HepG2 (cell line): ENCODE data around the gene ATP1A1. TPM values are rescaled to one million over a fixed set of nuclear protein-coding genes. Genes with fewer than 3 reads are reported as not detected.

Experiments
- GATA4 ChIP-seq: sonication (generic); IDR thresholded peaks from 2 replicates; pipeline ENCODE4 v1.6.1; 2016; ENCODE audit warnings: antibody characterized with exemption, low read depth, borderline replicate concordance
- ISL2 ChIP-seq: sonication (generic); formaldehyde crosslinking; IDR thresholded peaks from 2 replicates; pipeline ENCODE4 v1.5.0; 2020; ENCODE audit warnings: missing genetic modification reagents
- MAF1 ChIP-seq: sonication (generic); formaldehyde crosslinking; IDR thresholded peaks from 2 replicates; pipeline ENCODE4 v1.5.0; 2020; ENCODE audit warnings: missing genetic modification reagents, borderline replicate concordance
- MAFF ChIP-seq: IDR thresholded peaks from 2 replicates; pipeline ENCODE4 v1.6.1; 2011; ENCODE audit warnings: low read depth, low read length, improper control_type of control experiment
- MIER2 ChIP-seq: IDR thresholded peaks from 2 replicates; pipeline ENCODE4 v1.6.1; 2016; ENCODE audit warnings: missing biosample characterization, missing genetic modification reagents
- MYPOP ChIP-seq: sonication (generic); formaldehyde crosslinking; IDR thresholded peaks from 2 replicates; pipeline ENCODE4 v1.8.1; 2023; ENCODE audit warnings: mild to moderate bottlenecking, moderate library complexity, missing genetic modification reagents
- NONO ChIP-seq, 2 experiments: fragments of 450-650 bp in 1 of 2; sonication (generic) in 1 of 2; formaldehyde crosslinking in 1 of 2; IDR thresholded peaks in 1 of 2; conservative IDR thresholded peaks in 1 of 2; 2 replicates each; pipeline versions ENCODE4 v1.6.1 to v1.8.0; 2017 to 2022; ENCODE audit warnings: mild to moderate bottlenecking in 1 of 2, missing genetic modification reagents in 1 of 2, moderate library complexity in 1 of 2
- PREB ChIP-seq: sonication (generic); formaldehyde crosslinking; IDR thresholded peaks from 2 replicates; pipeline ENCODE4 v1.4.0; 2020; ENCODE audit warnings: missing genetic modification reagents
- SIN3B ChIP-seq: fragments of 150-350 bp; IDR thresholded peaks from 2 replicates; pipeline ENCODE4 v1.6.1; 2014; ENCODE audit warnings: low read length
- TBP ChIP-seq: sonication (generic); formaldehyde crosslinking; IDR thresholded peaks from 2 replicates; pipeline ENCODE4 v1.5.0; 2020; ENCODE audit warnings: missing genetic modification reagents
- ZBTB7B ChIP-seq: sonication (generic); formaldehyde crosslinking; IDR thresholded peaks from 2 replicates; pipeline ENCODE4 v1.4.0; 2020; ENCODE audit warnings: missing genetic modification reagents
- ZFP36L1 ChIP-seq: sonication (generic); formaldehyde crosslinking; IDR thresholded peaks from 2 replicates; pipeline ENCODE4 v1.8.0; 2022; ENCODE audit warnings: mild to moderate bottlenecking, missing genetic modification reagents, moderate library complexity
- ZFP82 ChIP-seq: sonication (generic); formaldehyde crosslinking; IDR thresholded peaks from 2 replicates; pipeline ENCODE4 v1.5.1; 2020; ENCODE audit warnings: mild to moderate bottlenecking, missing genetic modification reagents, borderline replicate concordance
- ZNF230 ChIP-seq: sonication (generic); formaldehyde crosslinking; IDR thresholded peaks from 2 replicates; pipeline ENCODE4 v1.4.0; 2020; ENCODE audit warnings: mild to moderate bottlenecking, missing genetic modification reagents
- polyA plus RNA-seq, 8 experiments: library from polyadenylated mRNA; depleted of rRNA in 3 of 8; stranded (reverse) in 7 of 8; unstranded in 1 of 8; fragments of >200 nt; fragmentation: Illumina TruSeq in 4 of 8; extraction: Trizol in 4 of 8; gene quantifications; 2 replicates each; pipeline versions ENCODE4 v1.2.1 to v1.2.3, GENCODE V29; 2011 to 2016; ENCODE audit warnings: low read depth in 4 of 8, missing spikeins in 1 of 8, mixed read lengths in 1 of 8; ENCODE audit not compliant: insufficient read depth in 1 of 8
- total RNA-seq, 5 experiments: library from RNA; depleted of rRNA; stranded (reverse); fragments of >200 nt; fragmentation: Illumina TruSeq; extraction: Trizol; gene quantifications; 2 replicates each; pipeline ENCODE4 v1.2.3, GENCODE V29; 2016; ENCODE audit warnings: low read depth in 1 of 5
- TF ChIP-seq, protein P1 (sequence below): sonication (generic); formaldehyde crosslinking; IDR thresholded peaks from 2 replicates; pipeline ENCODE4 v1.4.0; 2020; ENCODE audit warnings: mild to moderate bottlenecking, missing genetic modification reagents
- TF ChIP-seq, protein P2 (sequence below), 2 experiments: fragments of 450-650 bp in 1 of 2; sonication (generic) in 1 of 2; formaldehyde crosslinking; IDR thresholded peaks; 2 replicates each; pipeline versions ENCODE4 v1.5.0 to v1.8.0; 2020 to 2022; ENCODE audit warnings: mild to moderate bottlenecking in 1 of 2, missing genetic modification reagents in 1 of 2
- TF ChIP-seq, protein P3 (sequence below): IDR thresholded peaks from 2 replicates; pipeline ENCODE4 v1.6.1; 2016; ENCODE audit warnings: low read depth, missing genetic modification reagents, missing compliant biosample characterization

ATP1A1 gene
- total and polyA plus RNA-seq, 2 of the 13 experiments (the other 11 are each of a cell fraction or from before 2014, with no cell fraction given): 280 to 705 TPM

- TF ChIP-seq PREB (CRISPR knock-in tag) (no peak), ZFP36L1 (CRISPR knock-in tag) (peak; percentile 38; the same call in 1 of the 2 replicates), NONO (IDR thresholded peaks at IDR 0.05) (no peak), NONO (CRISPR knock-in tag; conservative IDR thresholded peaks at IDR 0.05) (peak; percentile 78), ZFP82 (CRISPR knock-in tag) (no peak), GATA4 (no peak), ZBTB7B (CRISPR knock-in tag) (peak; percentile 90), MAF1 (CRISPR knock-in tag) (no peak), ISL2 (CRISPR knock-in tag) (peak; percentile 62; the same call in 1 of the 2 replicates), MYPOP (CRISPR knock-in tag) (peak; percentile 80), TBP (CRISPR knock-in tag) (no peak), MIER2 (CRISPR knock-in tag) (no peak), ZNF230 (CRISPR knock-in tag) (peak; percentile 49; the same call in 1 of the 2 replicates), MAFF (no peak), SIN3B (peak; percentile 33; the same call in 1 of the 2 replicates)
- TF ChIP-seq, protein P1, sequence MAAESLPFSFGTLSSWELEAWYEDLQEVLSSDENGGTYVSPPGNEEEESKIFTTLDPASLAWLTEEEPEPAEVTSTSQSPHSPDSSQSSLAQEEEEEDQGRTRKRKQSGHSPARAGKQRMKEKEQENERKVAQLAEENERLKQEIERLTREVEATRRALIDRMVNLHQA: no peak
- TF ChIP-seq, protein P2, sequence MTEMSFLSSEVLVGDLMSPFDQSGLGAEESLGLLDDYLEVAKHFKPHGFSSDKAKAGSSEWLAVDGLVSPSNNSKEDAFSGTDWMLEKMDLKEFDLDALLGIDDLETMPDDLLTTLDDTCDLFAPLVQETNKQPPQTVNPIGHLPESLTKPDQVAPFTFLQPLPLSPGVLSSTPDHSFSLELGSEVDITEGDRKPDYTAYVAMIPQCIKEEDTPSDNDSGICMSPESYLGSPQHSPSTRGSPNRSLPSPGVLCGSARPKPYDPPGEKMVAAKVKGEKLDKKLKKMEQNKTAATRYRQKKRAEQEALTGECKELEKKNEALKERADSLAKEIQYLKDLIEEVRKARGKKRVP (CRISPR knock-in tag; IDR thresholded peaks at IDR 0.05): no peak
- TF ChIP-seq, protein P3, sequence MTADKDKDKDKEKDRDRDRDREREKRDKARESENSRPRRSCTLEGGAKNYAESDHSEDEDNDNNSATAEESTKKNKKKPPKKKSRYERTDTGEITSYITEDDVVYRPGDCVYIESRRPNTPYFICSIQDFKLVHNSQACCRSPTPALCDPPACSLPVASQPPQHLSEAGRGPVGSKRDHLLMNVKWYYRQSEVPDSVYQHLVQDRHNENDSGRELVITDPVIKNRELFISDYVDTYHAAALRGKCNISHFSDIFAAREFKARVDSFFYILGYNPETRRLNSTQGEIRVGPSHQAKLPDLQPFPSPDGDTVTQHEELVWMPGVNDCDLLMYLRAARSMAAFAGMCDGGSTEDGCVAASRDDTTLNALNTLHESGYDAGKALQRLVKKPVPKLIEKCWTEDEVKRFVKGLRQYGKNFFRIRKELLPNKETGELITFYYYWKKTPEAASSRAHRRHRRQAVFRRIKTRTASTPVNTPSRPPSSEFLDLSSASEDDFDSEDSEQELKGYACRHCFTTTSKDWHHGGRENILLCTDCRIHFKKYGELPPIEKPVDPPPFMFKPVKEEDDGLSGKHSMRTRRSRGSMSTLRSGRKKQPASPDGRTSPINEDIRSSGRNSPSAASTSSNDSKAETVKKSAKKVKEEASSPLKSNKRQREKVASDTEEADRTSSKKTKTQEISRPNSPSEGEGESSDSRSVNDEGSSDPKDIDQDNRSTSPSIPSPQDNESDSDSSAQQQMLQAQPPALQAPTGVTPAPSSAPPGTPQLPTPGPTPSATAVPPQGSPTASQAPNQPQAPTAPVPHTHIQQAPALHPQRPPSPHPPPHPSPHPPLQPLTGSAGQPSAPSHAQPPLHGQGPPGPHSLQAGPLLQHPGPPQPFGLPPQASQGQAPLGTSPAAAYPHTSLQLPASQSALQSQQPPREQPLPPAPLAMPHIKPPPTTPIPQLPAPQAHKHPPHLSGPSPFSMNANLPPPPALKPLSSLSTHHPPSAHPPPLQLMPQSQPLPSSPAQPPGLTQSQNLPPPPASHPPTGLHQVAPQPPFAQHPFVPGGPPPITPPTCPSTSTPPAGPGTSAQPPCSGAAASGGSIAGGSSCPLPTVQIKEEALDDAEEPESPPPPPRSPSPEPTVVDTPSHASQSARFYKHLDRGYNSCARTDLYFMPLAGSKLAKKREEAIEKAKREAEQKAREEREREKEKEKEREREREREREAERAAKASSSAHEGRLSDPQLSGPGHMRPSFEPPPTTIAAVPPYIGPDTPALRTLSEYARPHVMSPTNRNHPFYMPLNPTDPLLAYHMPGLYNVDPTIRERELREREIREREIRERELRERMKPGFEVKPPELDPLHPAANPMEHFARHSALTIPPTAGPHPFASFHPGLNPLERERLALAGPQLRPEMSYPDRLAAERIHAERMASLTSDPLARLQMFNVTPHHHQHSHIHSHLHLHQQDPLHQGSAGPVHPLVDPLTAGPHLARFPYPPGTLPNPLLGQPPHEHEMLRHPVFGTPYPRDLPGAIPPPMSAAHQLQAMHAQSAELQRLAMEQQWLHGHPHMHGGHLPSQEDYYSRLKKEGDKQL: peak; percentile 32; the same call in 1 of the 2 replicates
These were observed 45.2 kb downstream of the ATP1A1 start (continued) for GRCh38 chr1:116418091-116418830.
